Measurements from ENCODE around the gene TMOD1. TPM values are rescaled to one million over a fixed set of nuclear protein-coding genes. Genes with fewer than 3 reads are reported as not detected.

The TMOD1 gene
- total and polyA plus RNA-seq, 2 of the 13 experiments (the other 11 are each of a cell fraction or from before 2014, with no cell fraction given) = 0.04 to 0.07 TPM

GRCh38 chr9:97579914-97580313, 78.4 kb downstream of the TMOD1 start:
- WGBS (ENCODE audit: low lambda C conversion rate) = 3% methylated on average over 2 of the region's 2 CpGs
- Histone ChIP-seq H3K4me1 (ENCODE audit: insufficient read depth, low read length) (no peaks in the 10 kb centered on the region), H3K9me3 (ENCODE audit: low read length) (no peaks in the 10 kb centered on the region), H3K79me2 (ENCODE audit: insufficient read depth, low read length) (no peaks in the 10 kb centered on the region), H3K27ac (ENCODE audit: extremely low read length, insufficient read depth, low read length) (no peak overlapping the region), H2AFZ (ENCODE audit: low read length) (no peak overlapping the region), H3K9ac (ENCODE audit: insufficient read depth, low read depth, low read length) (no peak overlapping the region), H3K27me3 (ENCODE audit: control insufficient read depth in 1 of 2, insufficient read depth in 2 of 2, low read length in 2 of 2) (peaks cover 0 to 7% of the 10 kb centered on the region in 2 experiments; a peak in 1 of 5 replicates), H3K36me3 (replicated peaks in 1 of 2; ENCODE audit: control insufficient read depth in 1 of 2, insufficient read depth in 2 of 2, low read length in 2 of 2) (no peaks in the 10 kb centered on the region), H3K4me2 (ENCODE audit: low read depth, low read length) (no peak overlapping the region), H4K20me1 (ENCODE audit: insufficient read depth, low read length) (no peaks in the 10 kb centered on the region), H3K4me3 (replicated peaks in 1 of 3; ENCODE audit: insufficient read depth in 1 of 3, low read depth in 2 of 3, low read length in 3 of 3) (no peak overlapping the region)
- no peak for TF ChIP-seq ZNF160 (CRISPR knock-in tag; IDR thresholded peaks at IDR 0.05)
- TF ChIP-seq GABPA (IDR thresholded peaks at IDR 0.05; ENCODE audit: low read depth, low read length) = no peak
- no peak for TF ChIP-seq GABPA (CRISPR knock-in tag; IDR thresholded peaks at IDR 0.05; ENCODE audit: low read depth)
- TF ChIP-seq PHB2 (IDR thresholded peaks at IDR 0.05; ENCODE audit: partially characterized antibody) = no peak
- TF ChIP-seq, protein P1, sequence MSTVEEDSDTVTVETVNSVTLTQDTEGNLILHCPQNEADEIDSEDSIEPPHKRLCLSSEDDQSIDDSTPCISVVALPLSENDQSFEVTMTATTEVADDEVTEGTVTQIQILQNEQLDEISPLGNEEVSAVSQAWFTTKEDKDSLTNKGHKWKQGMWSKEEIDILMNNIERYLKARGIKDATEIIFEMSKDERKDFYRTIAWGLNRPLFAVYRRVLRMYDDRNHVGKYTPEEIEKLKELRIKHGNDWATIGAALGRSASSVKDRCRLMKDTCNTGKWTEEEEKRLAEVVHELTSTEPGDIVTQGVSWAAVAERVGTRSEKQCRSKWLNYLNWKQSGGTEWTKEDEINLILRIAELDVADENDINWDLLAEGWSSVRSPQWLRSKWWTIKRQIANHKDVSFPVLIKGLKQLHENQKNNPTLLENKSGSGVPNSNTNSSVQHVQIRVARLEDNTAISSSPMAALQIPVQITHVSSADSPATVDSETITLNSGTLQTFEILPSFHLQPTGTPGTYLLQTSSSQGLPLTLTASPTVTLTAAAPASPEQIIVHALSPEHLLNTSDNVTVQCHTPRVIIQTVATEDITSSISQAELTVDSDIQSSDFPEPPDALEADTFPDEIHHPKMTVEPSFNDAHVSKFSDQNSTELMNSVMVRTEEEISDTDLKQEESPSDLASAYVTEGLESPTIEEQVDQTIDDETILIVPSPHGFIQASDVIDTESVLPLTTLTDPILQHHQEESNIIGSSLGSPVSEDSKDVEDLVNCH (CRISPR knock-in tag; IDR thresholded peaks at IDR 0.05) = no peak
- no peak for TF ChIP-seq MYC (CRISPR knock-in tag; IDR thresholded peaks at IDR 0.05; ENCODE audit: borderline replicate concordance)
- TF ChIP-seq, protein P2, sequence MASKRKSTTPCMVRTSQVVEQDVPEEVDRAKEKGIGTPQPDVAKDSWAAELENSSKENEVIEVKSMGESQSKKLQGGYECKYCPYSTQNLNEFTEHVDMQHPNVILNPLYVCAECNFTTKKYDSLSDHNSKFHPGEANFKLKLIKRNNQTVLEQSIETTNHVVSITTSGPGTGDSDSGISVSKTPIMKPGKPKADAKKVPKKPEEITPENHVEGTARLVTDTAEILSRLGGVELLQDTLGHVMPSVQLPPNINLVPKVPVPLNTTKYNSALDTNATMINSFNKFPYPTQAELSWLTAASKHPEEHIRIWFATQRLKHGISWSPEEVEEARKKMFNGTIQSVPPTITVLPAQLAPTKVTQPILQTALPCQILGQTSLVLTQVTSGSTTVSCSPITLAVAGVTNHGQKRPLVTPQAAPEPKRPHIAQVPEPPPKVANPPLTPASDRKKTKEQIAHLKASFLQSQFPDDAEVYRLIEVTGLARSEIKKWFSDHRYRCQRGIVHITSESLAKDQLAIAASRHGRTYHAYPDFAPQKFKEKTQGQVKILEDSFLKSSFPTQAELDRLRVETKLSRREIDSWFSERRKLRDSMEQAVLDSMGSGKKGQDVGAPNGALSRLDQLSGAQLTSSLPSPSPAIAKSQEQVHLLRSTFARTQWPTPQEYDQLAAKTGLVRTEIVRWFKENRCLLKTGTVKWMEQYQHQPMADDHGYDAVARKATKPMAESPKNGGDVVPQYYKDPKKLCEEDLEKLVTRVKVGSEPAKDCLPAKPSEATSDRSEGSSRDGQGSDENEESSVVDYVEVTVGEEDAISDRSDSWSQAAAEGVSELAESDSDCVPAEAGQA (IDR thresholded peaks at IDR 0.05; ENCODE audit: low read depth) = no peak
- TF ChIP-seq, protein P2 (CRISPR knock-in tag; IDR thresholded peaks at IDR 0.05; ENCODE audit: borderline replicate concordance) = no peak
- TF ChIP-seq SYNCRIP (IDR thresholded peaks at IDR 0.05; ENCODE audit: insufficient read depth, low read depth, low read length) = no peak
- TF ChIP-seq ZNF251 (CRISPR knock-in tag; IDR thresholded peaks at IDR 0.05) = no peak
- TF ChIP-seq ZNF614 (CRISPR knock-in tag; IDR thresholded peaks at IDR 0.05; ENCODE audit: borderline replicate concordance) = no peak
- TF ChIP-seq ZNF891 (CRISPR knock-in tag; IDR thresholded peaks at IDR 0.05) = no peak
- TF ChIP-seq ZNF572 (CRISPR knock-in tag; IDR thresholded peaks at IDR 0.05) = no peak
- TF ChIP-seq ZNF660 (CRISPR knock-in tag; IDR thresholded peaks at IDR 0.05; ENCODE audit: borderline replicate concordance, low read depth) = no peak
- no peak for TF ChIP-seq NCOR1 (IDR thresholded peaks at IDR 0.05; ENCODE audit: borderline replicate concordance, low read length)
- TF ChIP-seq ZMYM2 (CRISPR knock-in tag; IDR thresholded peaks at IDR 0.05) = no peak
- TF ChIP-seq GATA4 (IDR thresholded peaks at IDR 0.05; ENCODE audit: borderline replicate concordance, low read depth) = no peak
- no peak for TF ChIP-seq CHD2 (IDR thresholded peaks at IDR 0.05; ENCODE audit: low read depth, low read length)
- no peak for TF ChIP-seq SIN3A (IDR thresholded peaks at IDR 0.05; ENCODE audit: borderline replicate concordance, low read depth, low read length)
- POLR2A ChIA-PET = no interaction called here
- CTCF ChIA-PET (ENCODE audit: low intra/inter-chr PET ratio, low total read pairs) = no interaction called here
- BruUV-seq (replicated peaks) = no TSS peak
- FAIRE-seq (no peak), DNase-seq (ENCODE audit: low spot score) (no peak), ATAC-seq (no peak)
- in situ Hi-C loops (cut with HindIII; ENCODE audit: extremely low pct_ligation_motif_present, low pct_unique_long_range_greater_than_20kb) = no loop called here
- intact Hi-C loops (cut with micrococcal nuclease; ENCODE audit: unreplicated experiment) = no loop called here
